Loucy (cell line): ENCODE data around the gene CCDC186.

ENCODE experiments used
- H2AFZ ChIP-seq: fragments of 200-600 bp; sonication (generic); 2 replicates; pipeline ENCODE4 v1.6.0; 2016; ENCODE audit warnings: antibody characterized with exemption, mild to moderate bottlenecking, low read length, moderate library complexity
- H3F3A ChIP-seq: fragments of 200-600 bp; 2 replicates; pipeline ENCODE4 v1.6.0; 2016; ENCODE audit warnings: antibody characterized with exemption, low read depth, mild to moderate bottlenecking
- H3K27me3 ChIP-seq: fragments of 200-600 bp; sonication (generic); 2 replicates; pipeline ENCODE4 v1.6.1; 2014; ENCODE audit warnings: low read length, mild to moderate bottlenecking; ENCODE audit not compliant: insufficient read depth, poor library complexity, severe bottlenecking
- H3K36me3 ChIP-seq: fragments of 200-600 bp; sonication (generic); 2 replicates; pipeline ENCODE4 v1.6.1; 2016; ENCODE audit warnings: low read length; ENCODE audit not compliant: insufficient read depth
- H3K4me1 ChIP-seq: fragments of 200-600 bp; sonication (generic); 2 replicates; pipeline ENCODE4 v1.5.1; 2014; ENCODE audit warnings: low read length, mild to moderate bottlenecking; ENCODE audit not compliant: insufficient read depth, poor library complexity, severe bottlenecking
- H3K4me2 ChIP-seq: fragments of 200-600 bp; sonication (generic); 2 replicates; pipeline ENCODE4 v1.6.0; 2014; ENCODE audit warnings: antibody characterized with exemption, low read length, low read depth, mild to moderate bottlenecking; ENCODE audit not compliant: poor library complexity, severe bottlenecking
- H3K4me3 ChIP-seq: fragments of 200-600 bp; sonication (generic); 2 replicates; pipeline ENCODE4 v1.5.1; 2014; ENCODE audit warnings: low read length, mild to moderate bottlenecking, mixed read lengths; ENCODE audit not compliant: poor library complexity, severe bottlenecking
- H3K79me2 ChIP-seq: fragments of 200-600 bp; sonication (generic); 2 replicates; pipeline ENCODE4 v1.6.1; 2014; ENCODE audit warnings: low read length; ENCODE audit not compliant: insufficient read depth
- H3K9ac ChIP-seq: fragments of 200-600 bp; sonication (generic); 2 replicates; pipeline ENCODE4 v1.6.0; 2014; ENCODE audit warnings: mild to moderate bottlenecking, low read depth, low read length, moderate library complexity; ENCODE audit not compliant: poor library complexity, severe bottlenecking
- H3K9me2 ChIP-seq: fragments of 200-600 bp; sonication (generic); replicated peaks from 2 replicates; pipeline ENCODE4 v1.6.1; 2016; ENCODE audit warnings: low read depth, low read length, mixed read lengths
- H3K9me3 ChIP-seq: fragments of 200-600 bp; sonication (generic); 2 replicates; pipeline ENCODE4 v1.6.1; 2014; ENCODE audit warnings: mild to moderate bottlenecking, antibody characterized with exemption, low read length, low read depth; ENCODE audit not compliant: insufficient read depth
- H4K20me1 ChIP-seq: fragments of 200-600 bp; sonication (generic); 2 replicates; pipeline ENCODE4 v1.6.0; 2014; ENCODE audit warnings: antibody characterized with exemption, low read length, mild to moderate bottlenecking; ENCODE audit not compliant: insufficient read depth, poor library complexity, severe bottlenecking
- CTCF ChIP-seq: fragments of 200-600 bp; sonication (generic); conservative IDR thresholded peaks from 2 replicates; pipeline ENCODE4 v1.5.1; 2014; ENCODE audit warnings: mild to moderate bottlenecking, antibody characterized with exemption, low read length
- EZH2phosphoT487 ChIP-seq: fragments of 200-600 bp; IDR thresholded peaks from 2 replicates; pipeline ENCODE4 v1.6.1; 2018; ENCODE audit warnings: antibody characterized with exemption, mild to moderate bottlenecking, moderate library complexity, borderline replicate concordance

CCDC186 gene

GRCh38 chr10:114220281-114220680 lies 46.3 kb upstream of the CCDC186 start:
- no peaks in the 10 kb centered on the region for H3K9me2 ChIP-seq
- no peaks in the 10 kb centered on the region for H3K4me1 ChIP-seq
- no peaks in the 10 kb centered on the region for H3K9me3 ChIP-seq
- no peak for TF ChIP-seq EZH2phosphoT487
- no peak for TF ChIP-seq CTCF
- no peaks in the 10 kb centered on the region for H3K27me3 ChIP-seq
- no peak overlapping the region for H3K9ac ChIP-seq
- no peaks in the 10 kb centered on the region for H3K36me3 ChIP-seq
- H3K4me2 ChIP-seq, result no peak overlapping the region
- no peaks in the 10 kb centered on the region for H3K79me2 ChIP-seq
- no peak overlapping the region for H3K4me3 ChIP-seq
- peak overlapping the region; percentile 3; the same call in 1 of the 2 replicates for H2AFZ ChIP-seq
- no peaks in the 10 kb centered on the region for H3F3A ChIP-seq
- no peaks in the 10 kb centered on the region for H4K20me1 ChIP-seq

GRCh38 chr10:114215033-114215432 lies 41.0 kb upstream of the CCDC186 start:
- no peaks in the 10 kb centered on the region for H3K9me3 ChIP-seq
- no peak overlapping the region for H3K4me2 ChIP-seq
- no peaks in the 10 kb centered on the region for H4K20me1 ChIP-seq
- no peaks in the 10 kb centered on the region for H3K9me2 ChIP-seq
- H3K9ac ChIP-seq, result no peak overlapping the region
- H2AFZ ChIP-seq, result no peak overlapping the region
- H3K36me3 ChIP-seq, result no peaks in the 10 kb centered on the region
- TF ChIP-seq CTCF (no peak), EZH2phosphoT487 (no peak)
- peaks cover 3% of the 10 kb centered on the region for H3K27me3 ChIP-seq
- H3K4me1 ChIP-seq, result no peaks in the 10 kb centered on the region
- H3F3A ChIP-seq, result no peaks in the 10 kb centered on the region
- H3K79me2 ChIP-seq, result no peaks in the 10 kb centered on the region
- no peak overlapping the region for H3K4me3 ChIP-seq

DNA sequence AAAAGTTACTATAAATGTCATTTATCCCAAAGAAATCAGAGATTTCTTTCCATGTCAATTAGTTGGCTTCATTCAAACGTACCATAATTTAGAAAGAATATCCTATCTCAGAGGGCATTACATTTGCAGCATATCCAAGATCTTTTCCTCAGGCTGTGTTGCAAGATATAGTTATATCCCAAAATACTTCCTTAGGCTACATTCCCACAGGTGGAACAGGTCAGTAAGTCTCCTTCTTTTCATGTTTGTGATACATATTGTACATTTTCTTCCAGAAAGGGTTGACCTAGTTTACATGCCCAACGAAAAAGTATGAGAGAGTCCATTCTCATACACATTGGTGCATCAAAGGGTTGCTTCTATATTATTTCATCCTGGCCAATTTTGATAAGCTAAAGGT lies 38.1 kb upstream of the CCDC186 start:
- no peaks in the 10 kb centered on the region for H3K9me3 ChIP-seq
- H3K27me3 ChIP-seq, result peaks cover 6% of the 10 kb centered on the region
- no peak overlapping the region for H2AFZ ChIP-seq
- no peak overlapping the region for H3K4me2 ChIP-seq
- no peak overlapping the region for H3K9ac ChIP-seq
- no peaks in the 10 kb centered on the region for H3K4me1 ChIP-seq
- H3F3A ChIP-seq, result no peaks in the 10 kb centered on the region
- H3K79me2 ChIP-seq, result no peaks in the 10 kb centered on the region
- H3K36me3 ChIP-seq, result no peaks in the 10 kb centered on the region
- no peak overlapping the region for H3K4me3 ChIP-seq
- no peak for TF ChIP-seq EZH2phosphoT487
- TF ChIP-seq CTCF, result no peak
- H3K9me2 ChIP-seq, result no peaks in the 10 kb centered on the region
- H4K20me1 ChIP-seq, result no peaks in the 10 kb centered on the region
